ENCODE data around the gene RDM1. TPM values are rescaled to one million over a fixed set of nuclear protein-coding genes. Genes with fewer than 3 reads are reported as not detected.

RDM1 gene
- polyA plus RNA-seq, 1 donor (not counting 4 experiments of a cell fraction or from before 2014, with no cell fraction given), result 1.1 TPM

DNA sequence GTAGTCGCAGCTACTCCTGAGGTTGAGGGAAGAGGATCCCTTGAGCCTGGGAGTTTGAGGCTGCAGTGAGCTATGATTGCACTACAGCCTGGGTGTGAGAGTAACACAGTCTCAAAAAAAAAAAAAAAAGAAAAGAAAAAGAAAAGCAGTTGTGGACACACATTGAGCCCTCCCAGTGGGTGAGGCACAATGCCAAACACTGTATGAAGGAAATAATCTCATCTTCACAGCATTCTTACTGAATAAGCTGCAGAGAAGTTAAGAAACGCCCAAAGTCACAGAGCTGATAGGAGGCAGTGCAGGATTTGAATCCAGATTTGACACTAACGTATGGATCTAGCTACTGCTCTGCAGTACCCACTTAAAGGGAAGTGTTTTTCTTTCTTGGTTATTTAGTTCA lies 18.8 kb upstream of the RDM1 start:
- Histone ChIP-seq H3K27me3 (ENCODE audit: control insufficient read depth, extremely low read depth, insufficient read depth, low read length) (no peaks in the 10 kb centered on the region), H3K79me2 (ENCODE audit: control insufficient read depth, insufficient read depth, low read length) (no peaks in the 10 kb centered on the region), H3K4me2 (ENCODE audit: control insufficient read depth, extremely low read depth, insufficient read depth, low read depth, low read length) (no peak overlapping the region), H3K9ac (ENCODE audit: control insufficient read depth, extremely low read depth, insufficient read depth, low read length) (no peak overlapping the region), H4K20me1 (ENCODE audit: control insufficient read depth, extremely low read depth, insufficient read depth, low read length) (no peaks in the 10 kb centered on the region), H3K4me1 (ENCODE audit: control insufficient read depth, extremely low read depth, insufficient read depth, low read length) (no peaks in the 10 kb centered on the region), H3K36me3 (ENCODE audit: control insufficient read depth in 2 of 2, extremely low read depth in 1 of 2, insufficient read depth in 2 of 2, low read length in 2 of 2) (no peaks in the 10 kb centered on the region), H3K4me3 (ENCODE audit: control insufficient read depth in 2 of 3, extremely low read depth in 1 of 3, insufficient read depth in 2 of 3, low read depth in 1 of 3, low read length in 3 of 3) (no peak overlapping the region), H2AFZ (ENCODE audit: control insufficient read depth, low read length) (no peak overlapping the region), H3K9me3 (ENCODE audit: control insufficient read depth, low read depth, low read length) (no peaks in the 10 kb centered on the region), H3K27ac (ENCODE audit: control insufficient read depth, insufficient read depth, low read length) (no peak overlapping the region), H3K9me1 (ENCODE audit: control insufficient read depth, extremely low read depth, insufficient read depth, low read length) (no peaks in the 10 kb centered on the region)
- FAIRE-seq (no peak), DNase-seq (ENCODE audit: low read depth, low spot score) (no peak)
- no peak for TF ChIP-seq EZH2 (IDR thresholded peaks at IDR 0.05; ENCODE audit: low read length)
- TF ChIP-seq, protein P1, sequence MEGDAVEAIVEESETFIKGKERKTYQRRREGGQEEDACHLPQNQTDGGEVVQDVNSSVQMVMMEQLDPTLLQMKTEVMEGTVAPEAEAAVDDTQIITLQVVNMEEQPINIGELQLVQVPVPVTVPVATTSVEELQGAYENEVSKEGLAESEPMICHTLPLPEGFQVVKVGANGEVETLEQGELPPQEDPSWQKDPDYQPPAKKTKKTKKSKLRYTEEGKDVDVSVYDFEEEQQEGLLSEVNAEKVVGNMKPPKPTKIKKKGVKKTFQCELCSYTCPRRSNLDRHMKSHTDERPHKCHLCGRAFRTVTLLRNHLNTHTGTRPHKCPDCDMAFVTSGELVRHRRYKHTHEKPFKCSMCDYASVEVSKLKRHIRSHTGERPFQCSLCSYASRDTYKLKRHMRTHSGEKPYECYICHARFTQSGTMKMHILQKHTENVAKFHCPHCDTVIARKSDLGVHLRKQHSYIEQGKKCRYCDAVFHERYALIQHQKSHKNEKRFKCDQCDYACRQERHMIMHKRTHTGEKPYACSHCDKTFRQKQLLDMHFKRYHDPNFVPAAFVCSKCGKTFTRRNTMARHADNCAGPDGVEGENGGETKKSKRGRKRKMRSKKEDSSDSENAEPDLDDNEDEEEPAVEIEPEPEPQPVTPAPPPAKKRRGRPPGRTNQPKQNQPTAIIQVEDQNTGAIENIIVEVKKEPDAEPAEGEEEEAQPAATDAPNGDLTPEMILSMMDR (optimal IDR thresholded peaks at IDR 0.05 in 1 of 3, IDR thresholded peaks at IDR 0.05 in 1 of 3, conservative IDR thresholded peaks at IDR 0.05 in 1 of 3; ENCODE audit: extremely low read depth in 1 of 3, insufficient read depth in 2 of 3, low read length in 3 of 3), result no peak
- dilution Hi-C loops (cut with MboI; ENCODE audit: extremely low pct_ligation_motif_present, low sequenced_read_pairs), result no loop called here

DNA sequence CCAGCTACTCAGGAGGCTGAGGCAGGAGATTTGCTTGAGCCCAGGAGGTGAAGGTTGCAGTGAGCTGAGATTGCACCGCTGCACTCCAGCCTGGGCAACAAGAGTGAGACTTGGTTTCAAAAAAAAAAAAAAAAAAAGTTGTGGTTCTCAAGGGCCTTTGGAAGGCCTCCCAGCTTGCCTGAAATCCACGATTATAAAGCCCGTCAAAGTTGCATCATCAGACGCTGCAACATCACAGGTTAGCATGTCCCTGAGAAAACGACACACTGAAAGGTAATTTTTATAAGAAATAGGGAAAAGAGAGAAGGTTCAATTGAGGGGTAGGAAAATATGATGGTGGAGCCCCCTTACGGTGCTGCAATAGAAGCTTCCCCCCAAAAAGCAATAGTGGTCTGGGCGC lies 17.5 kb upstream of the RDM1 start:
- H3K27ac ChIP-seq (ENCODE audit: control insufficient read depth, insufficient read depth, low read length), result no peak overlapping the region
- H2AFZ ChIP-seq (ENCODE audit: control insufficient read depth, low read length), result no peak overlapping the region
- FAIRE-seq (no peak), DNase-seq (ENCODE audit: low read depth, low spot score) (no peak)
- H3K27me3 ChIP-seq (ENCODE audit: control insufficient read depth, extremely low read depth, insufficient read depth, low read length), result peaks cover 4% of the 10 kb centered on the region
- H3K9me1 ChIP-seq (ENCODE audit: control insufficient read depth, extremely low read depth, insufficient read depth, low read length), result no peaks in the 10 kb centered on the region
- no peaks in the 10 kb centered on the region for H4K20me1 ChIP-seq (ENCODE audit: control insufficient read depth, extremely low read depth, insufficient read depth, low read length)
- no peaks in the 10 kb centered on the region for H3K79me2 ChIP-seq (ENCODE audit: control insufficient read depth, insufficient read depth, low read length)
- no peaks in the 10 kb centered on the region for H3K36me3 ChIP-seq (ENCODE audit: control insufficient read depth in 2 of 2, extremely low read depth in 1 of 2, insufficient read depth in 2 of 2, low read length in 2 of 2)
- no peak overlapping the region for H3K4me3 ChIP-seq (ENCODE audit: control insufficient read depth in 2 of 3, extremely low read depth in 1 of 3, insufficient read depth in 2 of 3, low read depth in 1 of 3, low read length in 3 of 3)
- H3K9ac ChIP-seq (ENCODE audit: control insufficient read depth, extremely low read depth, insufficient read depth, low read length), result no peak overlapping the region
- dilution Hi-C loops (cut with MboI; ENCODE audit: extremely low pct_ligation_motif_present, low sequenced_read_pairs), result no loop called here
- H3K4me2 ChIP-seq (ENCODE audit: control insufficient read depth, extremely low read depth, insufficient read depth, low read depth, low read length), result no peak overlapping the region
- no peak for TF ChIP-seq EZH2 (IDR thresholded peaks at IDR 0.05; ENCODE audit: low read length)
- TF ChIP-seq, protein P1 (optimal IDR thresholded peaks at IDR 0.05 in 1 of 3, IDR thresholded peaks at IDR 0.05 in 1 of 3, conservative IDR thresholded peaks at IDR 0.05 in 1 of 3; ENCODE audit: extremely low read depth in 1 of 3, insufficient read depth in 2 of 3, low read length in 3 of 3), result no peak
- no peaks in the 10 kb centered on the region for H3K9me3 ChIP-seq (ENCODE audit: control insufficient read depth, low read depth, low read length)
- H3K4me1 ChIP-seq (ENCODE audit: control insufficient read depth, extremely low read depth, insufficient read depth, low read length), result no peaks in the 10 kb centered on the region
